HG03520 (cell line): ENCODE measurements around the gene HTR4.
"Not testable (repeated sequence)": the region's sequence is repeated elsewhere in the genome, so short reads cannot be mapped to it uniquely, and the experiment has no call there.

Experiments
- ATAC-seq: cut with Tn5 transposase; IDR thresholded peaks from one replicate; pipeline ENCODE4 v1.9.1; 2021; ENCODE audit warnings: mild to moderate bottlenecking, moderate library complexity; ENCODE audit not compliant: unreplicated experiment

Gene HTR4

GRCh38 chr5:148483750-148484149, 170.6 kb downstream of the HTR4 start:
- no peak for ATAC-seq

GRCh38 chr5:148482697-148483462, 171.4 kb downstream of the HTR4 start:
- peak; percentile 86 for ATAC-seq

- no peak for ATAC-seq
These were observed 172.1 kb downstream of the HTR4 start for GRCh38 chr5:148482196-148482595.

- no peak for ATAC-seq
These were observed 176.9 kb downstream of the HTR4 start for GRCh38 chr5:148477429-148477828.

- no peak for ATAC-seq
These were observed 178.0 kb downstream of the HTR4 start for GRCh38 chr5:148476302-148476701.

GRCh38 chr5:148474025-148474511, 180.3 kb downstream of the HTR4 start:
- ATAC-seq = no peak

- no peak for ATAC-seq
These were observed 182.9 kb downstream of the HTR4 start for GRCh38 chr5:148471379-148471778.

GRCh38 chr5:148469501-148469935, 184.8 kb downstream of the HTR4 start:
- no peak for ATAC-seq

GRCh38 chr5:148468746-148469145, 185.6 kb downstream of the HTR4 start:
- not testable (repeated sequence) for ATAC-seq

GRCh38 chr5:148467958-148468357, 186.4 kb downstream of the HTR4 start:
- no peak for ATAC-seq

GRCh38 chr5:148466236-148466580, 188.1 kb downstream of the HTR4 start:
- no peak for ATAC-seq

- no peak for ATAC-seq
These were observed 188.7 kb downstream of the HTR4 start for GRCh38 chr5:148465381-148466235.

GRCh38 chr5:148459669-148460068, 194.7 kb downstream of the HTR4 start:
- no peak for ATAC-seq

GRCh38 chr5:148458036-148458888, 196.1 kb downstream of the HTR4 start:
- ATAC-seq = no peak

GRCh38 chr5:148457183-148457620, 197.1 kb downstream of the HTR4 start:
- ATAC-seq = peak; percentile 67

- no peak for ATAC-seq
These were observed 199.1 kb downstream of the HTR4 start for GRCh38 chr5:148455185-148455584.

- ATAC-seq = no peak
These were observed 199.8 kb downstream of the HTR4 start for GRCh38 chr5:148454576-148454975.

- ATAC-seq = no peak
These were observed 201.7 kb downstream of the HTR4 start for GRCh38 chr5:148452499-148453193.

GRCh38 chr5:148446611-148447010, 207.7 kb downstream of the HTR4 start:
- ATAC-seq = no peak

GRCh38 chr5:148445578-148445977, 208.7 kb downstream of the HTR4 start:
- no peak for ATAC-seq
